WTC11 (cell line): ENCODE measurements around the gene SLC15A1. TPM values are rescaled to one million over a fixed set of nuclear protein-coding genes. Genes with fewer than 3 reads are reported as not detected.
"Not testable (repeated sequence)": the region's sequence is repeated elsewhere in the genome, so short reads cannot be mapped to it uniquely, and the experiment has no call there.

Source experiments
- ATAC-seq: fragments of 200-7000 bp; cut with Tn5 transposase; 2 replicates; pipeline ENCODE4 v1.10.0; 2021; ENCODE audit warnings: mild to moderate bottlenecking, moderate library complexity
- CTCF ChIA-PET: fragments of 300-600 bp; sonication (Branson Sonifier 250); formaldehyde crosslinking; loops from one replicate; lab custom pipeline; 2021; ENCODE audit warnings: antibody characterized with exemption; lab: Charles Lee
- POLR2A ChIA-PET: fragments of 350-600 bp; sonication (Branson Sonifier 250); formaldehyde crosslinking; loops from one replicate; lab custom pipeline; 2021; ENCODE audit warnings: antibody characterized with exemption; lab: Charles Lee
- DNase-seq: peaks from one replicate; pipeline ENCODE4 v3.0.0; 2021; ENCODE audit warnings: low spot score
- H3K27ac Mint-ChIP-seq: 2 replicates; pipeline ENCODE4 v1.8.0; 2021; ENCODE audit warnings: mixed read lengths
- H3K27me3 Mint-ChIP-seq: 2 replicates; pipeline ENCODE4 v1.8.0; 2021; ENCODE audit warnings: low read depth, mild to moderate bottlenecking, moderate library complexity, mixed read lengths
- H3K36me3 Mint-ChIP-seq: 2 replicates; pipeline ENCODE4 v1.8.0; 2021; ENCODE audit warnings: mixed read lengths
- H3K4me1 Mint-ChIP-seq: 2 replicates; pipeline ENCODE4 v1.8.0; 2022; ENCODE audit warnings: mixed read lengths
- H3K4me3 Mint-ChIP-seq: 2 replicates; pipeline ENCODE4 v1.8.0; 2021; ENCODE audit warnings: mild to moderate bottlenecking, moderate library complexity, mixed read lengths
- H3K9me3 Mint-ChIP-seq: 2 replicates; pipeline ENCODE4 v1.8.0; 2021; ENCODE audit warnings: mixed read lengths
- ATF1 ChIP-seq: sonication (generic); formaldehyde crosslinking; IDR thresholded peaks from 2 replicates; pipeline ENCODE4 v1.8.1; 2023; ENCODE audit warnings: mild to moderate bottlenecking, moderate library complexity, missing genetic modification reagents
- CDX4 ChIP-seq: fragments of 250-450 bp; sonication (Bioruptor Pico); IDR thresholded peaks from 2 replicates; pipeline ENCODE4 v1.9.0; 2021; ENCODE audit warnings: moderate library complexity, mild to moderate bottlenecking, inconsistent platforms, borderline replicate concordance
- E2F4 ChIP-seq: sonication (generic); formaldehyde crosslinking; IDR thresholded peaks from 2 replicates; pipeline ENCODE4 v1.8.1; 2022; ENCODE audit warnings: low read depth, mild to moderate bottlenecking, moderate library complexity, missing genetic modification reagents, borderline replicate concordance
- ELF4 ChIP-seq: sonication (generic); formaldehyde crosslinking; IDR thresholded peaks from 2 replicates; pipeline ENCODE4 v1.8.1; 2022; ENCODE audit warnings: low read depth, mild to moderate bottlenecking, moderate library complexity, missing genetic modification reagents
- ESRRA ChIP-seq: sonication (generic); formaldehyde crosslinking; IDR thresholded peaks from 2 replicates; pipeline ENCODE4 v1.8.1; 2022; ENCODE audit warnings: mild to moderate bottlenecking, missing genetic modification reagents, borderline replicate concordance
- ETV6 ChIP-seq: sonication (generic); formaldehyde crosslinking; IDR thresholded peaks from 2 replicates; pipeline ENCODE4 v1.8.1; 2022; ENCODE audit warnings: mild to moderate bottlenecking, missing genetic modification reagents
- GRHL2 ChIP-seq: fragments of 250-450 bp; sonication (Bioruptor Pico); IDR thresholded peaks from 2 replicates; pipeline ENCODE4 v1.8.0; 2022; ENCODE audit warnings: mild to moderate bottlenecking, moderate library complexity; ENCODE audit not compliant: insufficient replicate concordance, severe bottlenecking
- HMGA2 ChIP-seq: fragments of 250-450 bp; sonication (Bioruptor Pico); IDR thresholded peaks from 2 replicates; pipeline ENCODE4 v1.4.0; 2021; ENCODE audit warnings: mild to moderate bottlenecking, moderate library complexity
- JUN ChIP-seq: sonication (generic); formaldehyde crosslinking; IDR thresholded peaks from 2 replicates; pipeline ENCODE4 v1.8.0; 2023; ENCODE audit warnings: mild to moderate bottlenecking, missing genetic modification reagents
- MXD4 ChIP-seq: fragments of 250-450 bp; sonication (Bioruptor Pico); IDR thresholded peaks from 2 replicates; pipeline ENCODE4 v1.8.0; 2021; ENCODE audit warnings: mild to moderate bottlenecking, moderate library complexity, borderline replicate concordance
- MYBL2 ChIP-seq: sonication (generic); formaldehyde crosslinking; IDR thresholded peaks from 2 replicates; pipeline ENCODE4 v1.8.1; 2023; ENCODE audit warnings: mild to moderate bottlenecking, moderate library complexity, missing genetic modification reagents
- RELA ChIP-seq: sonication (generic); formaldehyde crosslinking; IDR thresholded peaks from 2 replicates; pipeline ENCODE4 v1.8.1; 2022; ENCODE audit warnings: missing genetic modification reagents, mild to moderate bottlenecking, borderline replicate concordance
- SMAD3 ChIP-seq: sonication (generic); formaldehyde crosslinking; IDR thresholded peaks from 2 replicates; pipeline ENCODE4 v1.8.0; 2022; ENCODE audit warnings: missing genetic modification reagents, mild to moderate bottlenecking, borderline replicate concordance
- SP1 ChIP-seq: sonication (generic); formaldehyde crosslinking; conservative IDR thresholded peaks from 2 replicates; pipeline ENCODE4 v1.8.1; 2022; ENCODE audit warnings: missing genetic modification reagents
- ZNF232 ChIP-seq: sonication (generic); formaldehyde crosslinking; IDR thresholded peaks from 2 replicates; pipeline ENCODE4 v1.8.0; 2022; ENCODE audit warnings: mild to moderate bottlenecking, missing genetic modification reagents
- ZNF423 ChIP-seq: fragments of 250-450 bp; sonication (Bioruptor Pico); IDR thresholded peaks from 2 replicates; pipeline ENCODE4 v2.1.2; 2022; ENCODE audit warnings: mild to moderate bottlenecking, moderate library complexity
- total RNA-seq: library from RNA; stranded (reverse); gene quantifications from 3 replicates; pipeline ENCODE4 v1.2.3, GENCODE V29; 2021

Gene SLC15A1
- total RNA-seq, 1 experiment from 2014 or later = 2.3 TPM

GRCh38 chr13:98755116-98755515 lies 2.6 kb upstream of the SLC15A1 start:
- TF ChIP-seq HMGA2 (CRISPR knock-in tag) (no peak), MYBL2 (CRISPR knock-in tag) (no peak)
- TF ChIP-seq, all 79 proteins: peak for 0
- Mint-ChIP-seq H3K36me3 (peaks cover 5% of the 10 kb centered on the region; the same call in 1 of the 2 replicates), H3K4me1 (peaks cover 8% of the 10 kb centered on the region), H3K27ac (no peak overlapping the region), H3K27me3 (peaks cover 33% of the 10 kb centered on the region), H3K4me3 (no peak overlapping the region), H3K9me3 (peaks cover 25% of the 10 kb centered on the region)
- CTCF ChIA-PET = no interaction called here
- ATAC-seq (no peak), DNase-seq (no peak)
- POLR2A ChIA-PET = no interaction called here

GRCh38 chr13:98754468-98754867 lies 2.0 kb upstream of the SLC15A1 start:
- H3K4me3 Mint-ChIP-seq, H3K27ac Mint-ChIP-seq, H3K4me1 Mint-ChIP-seq, ATAC-seq, POLR2A ChIA-PET, CTCF ChIA-PET, H3K36me3 Mint-ChIP-seq, DNase-seq: not testable (repeated sequence)
- peaks cover 21% of the 10 kb centered on the region for H3K9me3 Mint-ChIP-seq
- peaks cover 33% of the 10 kb centered on the region for H3K27me3 Mint-ChIP-seq

- ATAC-seq (peak; percentile 62), DNase-seq (peak; percentile 54)
- ChIA-PET POLR2A (no interaction called here), CTCF (interaction anchor here (0.9 to 2.2 kb wide), 10 partner anchors 10 to 307 kb away, joined by 3 to 9 read pairs (median 3); no protein-coding TSS in a partner anchor)
- Mint-ChIP-seq H3K27ac (no peak overlapping the region), H3K27me3 (peaks cover 33% of the 10 kb centered on the region), H3K4me3 (peak overlapping the region; percentile 70), H3K9me3 (peaks cover 19% of the 10 kb centered on the region), H3K4me1 (peaks cover 15% of the 10 kb centered on the region), H3K36me3 (peaks cover 5% of the 10 kb centered on the region; the same call in 1 of the 2 replicates)
- no peak for TF ChIP-seq SMAD3
- TF ChIP-seq ZNF423 = peak; percentile 4; the same call in 1 of the 2 replicates
Measured at GRCh38 chr13:98751861-98752466, 508 bp downstream of the SLC15A1 start.

- POLR2A ChIA-PET = no interaction called here
- DNase-seq (peak; percentile 65), ATAC-seq (peak; percentile 84)
- Mint-ChIP-seq H3K9me3 (peaks cover 19% of the 10 kb centered on the region), H3K27me3 (peaks cover 33% of the 10 kb centered on the region), H3K27ac (no peak overlapping the region; the same call in 1 of the 2 replicates), H3K36me3 (peaks cover 5% of the 10 kb centered on the region; the same call in 1 of the 2 replicates), H3K4me3 (peak overlapping the region; percentile 70), H3K4me1 (peaks cover 15% of the 10 kb centered on the region)
- CTCF ChIA-PET = interaction anchor here (0.8 to 2.2 kb wide), 12 partner anchors 9 to 306 kb away, joined by 3 to 9 read pairs (median 3); no protein-coding TSS in a partner anchor
- TF ChIP-seq SP1 (CRISPR knock-in tag) = 0 out of 2 replicates have a peak, but pooled peaks have one; percentile 14
- TF ChIP-seq ETV6 (CRISPR knock-in tag) = no peak
Measured at GRCh38 chr13:98751367-98751782, 1.1 kb downstream of the SLC15A1 start.

- Mint-ChIP-seq H3K4me3 (no peak overlapping the region), H3K27ac (no peak overlapping the region), H3K9me3 (peaks cover 30% of the 10 kb centered on the region), H3K27me3 (peaks cover 33% of the 10 kb centered on the region), H3K36me3 (peaks cover 5% of the 10 kb centered on the region; the same call in 1 of the 2 replicates), H3K4me1 (peaks cover 15% of the 10 kb centered on the region)
- no peak for ATAC-seq
- ChIA-PET CTCF (no interaction called here), POLR2A (no interaction called here)
- DNase-seq = no peak
- TF ChIP-seq ATF1 (CRISPR knock-in tag) = no peak
- no peak for TF ChIP-seq E2F4 (CRISPR knock-in tag)
- no peak for TF ChIP-seq ESRRA (CRISPR knock-in tag)
- TF ChIP-seq RELA = no peak
- TF ChIP-seq ELF4 (CRISPR knock-in tag) = no peak
- no peak for TF ChIP-seq GRHL2 (CRISPR knock-in tag)
- no peak for TF ChIP-seq CDX4 (CRISPR knock-in tag)
- TF ChIP-seq JUN (CRISPR knock-in tag) = no peak
- no peak for TF ChIP-seq MXD4
- no peak for TF ChIP-seq ZNF232 (CRISPR knock-in tag)
Measured at GRCh38 chr13:98749501-98749900, 3.0 kb downstream of the SLC15A1 start.
